GM23248 (cell line): ENCODE measurements around the gene CIDEC. TPM values are rescaled to one million over a fixed set of nuclear protein-coding genes. Genes with fewer than 3 reads are reported as not detected.
"Not testable (repeated sequence)": the region's sequence is repeated elsewhere in the genome, so short reads cannot be mapped to it uniquely, and the experiment has no call there.

Experiments
- DNase-seq: peaks from one replicate; pipeline ENCODE4 v3.0.0-alpha.2; 2015
- H2AFZ ChIP-seq: fragments of 200-600 bp; sonication (generic); 2 replicates; pipeline ENCODE4 v1.6.1; 2016; ENCODE audit warnings: antibody characterized with exemption
- H3F3A ChIP-seq: fragments of 200-600 bp; sonication (generic); 2 replicates; pipeline ENCODE4 v1.6.1; 2016; ENCODE audit warnings: mild to moderate bottlenecking, antibody characterized with exemption, mixed run types; ENCODE audit not compliant: insufficient read depth
- H3K27ac ChIP-seq: fragments of 200-600 bp; sonication (generic); 2 replicates; pipeline ENCODE4 v1.5.1; 2016; ENCODE audit warnings: mild to moderate bottlenecking
- H3K27me3 ChIP-seq: fragments of 200-600 bp; sonication (generic); replicated peaks from 2 replicates; pipeline ENCODE4 v1.6.1; 2016; ENCODE audit warnings: mild to moderate bottlenecking; ENCODE audit not compliant: insufficient read depth
- H3K36me3 ChIP-seq: fragments of 200-600 bp; sonication (generic); 2 replicates; pipeline ENCODE4 v1.6.1; 2016; ENCODE audit warnings: low read depth, mild to moderate bottlenecking
- H3K4me1 ChIP-seq: fragments of 200-600 bp; sonication (generic); 2 replicates; pipeline ENCODE4 v1.6.1; 2016; ENCODE audit warnings: mild to moderate bottlenecking; ENCODE audit not compliant: insufficient read depth
- H3K4me2 ChIP-seq: fragments of 200-600 bp; sonication (generic); one replicate; pipeline ENCODE4 v1.6.1; 2016; ENCODE audit warnings: mild to moderate bottlenecking; ENCODE audit not compliant: unreplicated experiment
- H3K4me3 ChIP-seq: fragments of 200-600 bp; sonication (generic); 2 replicates; pipeline ENCODE4 v1.5.1; 2016; ENCODE audit warnings: mild to moderate bottlenecking
- H3K79me2 ChIP-seq: fragments of 200-600 bp; sonication (generic); 2 replicates; pipeline ENCODE4 v1.6.1; 2016; ENCODE audit warnings: mild to moderate bottlenecking; ENCODE audit not compliant: insufficient read depth
- H3K9ac ChIP-seq: fragments of 200-600 bp; sonication (generic); 2 replicates; pipeline ENCODE4 v1.6.1; 2016; ENCODE audit warnings: mild to moderate bottlenecking
- H3K9me2 ChIP-seq: fragments of 200-600 bp; sonication (generic); 2 replicates; pipeline ENCODE4 v1.6.1; 2016; ENCODE audit warnings: mixed run types, mild to moderate bottlenecking, moderate library complexity; ENCODE audit not compliant: insufficient read depth
- H3K9me3 ChIP-seq: fragments of 200-600 bp; sonication (generic); one replicate; pipeline ENCODE4 v1.6.1; 2017; ENCODE audit warnings: low read depth
- H4K20me1 ChIP-seq: fragments of 200-600 bp; sonication (generic); 2 replicates; pipeline ENCODE4 v1.6.0; 2016; ENCODE audit not compliant: insufficient read depth
- EZH2 ChIP-seq: fragments of 200-600 bp; sonication (generic); IDR thresholded peaks from 2 replicates; pipeline ENCODE4 v1.6.1; 2018; ENCODE audit warnings: antibody characterized with exemption, mild to moderate bottlenecking; ENCODE audit not compliant: insufficient read depth, poor library complexity, severe bottlenecking
- EZH2phosphoT487 ChIP-seq: fragments of 200-600 bp; sonication (generic); IDR thresholded peaks from 2 replicates; pipeline ENCODE4 v1.6.1; 2018; ENCODE audit warnings: antibody characterized with exemption, moderate library complexity, mild to moderate bottlenecking, low read depth; ENCODE audit not compliant: insufficient read depth
- WGBS, 2 experiments: methylation state at CpG; one replicate each; pipeline ENCODE4 v1.1.6; 2015 to 2017; ENCODE audit warnings: low lambda C conversion rate in 2 of 2, low coverage in 1 of 2; ENCODE audit errors: missing lambda C conversion rate in 2 of 2; 5-methylcytosine and 5-hydroxymethylcytosine counted together
- in situ Hi-C: fragments of 300-500 bp; cut with MboI; formaldehyde crosslinking; loops from 2 replicates; pipeline ENCODE4 v1.15.0; 2020
- polyA plus RNA-seq: library from polyadenylated mRNA; unstranded; fragments of >200 nt; fragmentation: Nextera tagmentation; extraction: Ambion mirVana; gene quantifications from 2 replicates; pipeline ENCODE4 v1.2.1, GENCODE V29; 2016
- total RNA-seq: library from RNA; depleted of rRNA; stranded (reverse); fragments of >200 nt; shearing (Covaris generic); gene quantifications from 2 replicates; pipeline ENCODE4 v1.2.3, GENCODE V29; 2014

CIDEC gene
- total and polyA plus RNA-seq, 2 experiments from 2014 or later, result not detected

- peak overlapping the region; percentile 42; the same call in 1 of the 2 replicates for H3K9ac ChIP-seq
- no peak for TF ChIP-seq EZH2
- no peak for TF ChIP-seq EZH2phosphoT487
- H3K4me3 ChIP-seq, result peak overlapping the region; percentile 24; the same call in 1 of the 2 replicates
- H3K27me3 ChIP-seq, result no peaks in the 10 kb centered on the region
- in situ Hi-C loops, result no loop called here
- no peaks in the 10 kb centered on the region for H3K9me3 ChIP-seq
- 9 to 16% methylated on average over 4 of the region's 4 CpGs for WGBS, 2 experiments
- no peaks in the 10 kb centered on the region for H3K79me2 ChIP-seq
- peaks cover 12% of the 10 kb centered on the region for H3K4me1 ChIP-seq
- peak overlapping the region; percentile 50 for H3K27ac ChIP-seq
- H2AFZ ChIP-seq, result peak overlapping the region; percentile 84
- H3K36me3 ChIP-seq, result no peaks in the 10 kb centered on the region
- H3K4me2 ChIP-seq, result peak overlapping the region; percentile 62
- DNase-seq, result peak; percentile 85
- H4K20me1 ChIP-seq, result no peaks in the 10 kb centered on the region
- H3K9me2 ChIP-seq, result no peaks in the 10 kb centered on the region
- no peaks in the 10 kb centered on the region for H3F3A ChIP-seq
Measured at GRCh38 chr3:9903238-9903624, 23.2 kb upstream of the CIDEC start.

GRCh38 chr3:9902372-9903237 is 22.6 kb upstream of the CIDEC start, which contains the start of gene IL17RE:
TSS of gene IL17RE (plus strand) at chr3:9902848. CDS start at chr3:9902933, 85 bp downstream.
- in situ Hi-C loops, result no loop called here
- peak within 1 kb of the TSS; percentile 42; the same call in 1 of the 2 replicates for H3K9ac ChIP-seq
- TF ChIP-seq EZH2phosphoT487 (no peak), EZH2 (no peak)
- H3K9me2 ChIP-seq, result no peaks in the 10 kb centered on the region
- no peaks in the 10 kb centered on the region for H3K79me2 ChIP-seq
- peak within 1 kb of the TSS; percentile 50 for H3K27ac ChIP-seq
- H2AFZ ChIP-seq, result peak within 1 kb of the TSS; percentile 84
- no peaks in the 10 kb centered on the region for H3K36me3 ChIP-seq
- no peaks in the 10 kb centered on the region for H3F3A ChIP-seq
- H3K4me1 ChIP-seq, result peaks cover 12% of the 10 kb centered on the region
- H3K27me3 ChIP-seq, result no peaks in the 10 kb centered on the region
- DNase-seq, result no peak
- peak within 1 kb of the TSS; percentile 62 for H3K4me2 ChIP-seq
- H3K4me3 ChIP-seq, result peak within 1 kb of the TSS; percentile 24; the same call in 1 of the 2 replicates
- no peaks in the 10 kb centered on the region for H3K9me3 ChIP-seq
- H4K20me1 ChIP-seq, result no peaks in the 10 kb centered on the region
- 48 to 56% methylated on average over 12 to 13 of the region's 13 CpGs for WGBS, 2 experiments

DNA sequence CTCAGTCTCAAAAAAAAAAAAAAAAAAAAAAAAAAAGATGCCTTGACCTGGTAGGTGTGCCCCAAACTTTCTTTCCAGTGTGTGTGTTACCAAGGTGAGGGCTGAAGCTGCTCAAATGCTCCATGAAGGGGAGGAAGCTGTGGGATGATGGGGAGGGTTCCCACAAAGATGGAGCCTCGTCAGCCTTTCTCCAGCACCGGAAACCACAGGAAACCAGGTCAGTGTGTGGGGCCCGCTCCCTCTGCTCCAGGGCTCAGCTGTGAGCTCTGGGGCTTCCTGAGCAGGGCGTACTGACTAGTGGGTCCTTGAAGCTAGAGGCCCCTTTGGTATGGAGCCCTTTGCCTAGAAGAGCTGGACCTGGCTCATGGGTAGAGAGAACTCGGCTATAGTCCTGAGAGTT is 21.9 kb upstream of the CIDEC start:
- no peaks in the 10 kb centered on the region for H3K27me3 ChIP-seq
- H3K4me3 ChIP-seq, result no peak overlapping the region
- H3K36me3 ChIP-seq, result no peaks in the 10 kb centered on the region
- H3K27ac ChIP-seq, result no peak overlapping the region
- no peaks in the 10 kb centered on the region for H3K79me2 ChIP-seq
- in situ Hi-C loops, result no loop called here
- no peaks in the 10 kb centered on the region for H4K20me1 ChIP-seq
- H3F3A ChIP-seq, result no peaks in the 10 kb centered on the region
- H3K9me2 ChIP-seq, result no peaks in the 10 kb centered on the region
- no peak overlapping the region for H3K4me2 ChIP-seq
- DNase-seq, result no peak
- H2AFZ ChIP-seq, result peak overlapping the region; percentile 84; the same call in 1 of the 2 replicates
- no peaks in the 10 kb centered on the region for H3K9me3 ChIP-seq
- WGBS, 2 experiments, result 93% methylated on average over 5 of the region's 5 CpGs
- no peak for TF ChIP-seq EZH2phosphoT487
- no peak for TF ChIP-seq EZH2
- H3K9ac ChIP-seq, result no peak overlapping the region
- peaks cover 12% of the 10 kb centered on the region for H3K4me1 ChIP-seq

DNA sequence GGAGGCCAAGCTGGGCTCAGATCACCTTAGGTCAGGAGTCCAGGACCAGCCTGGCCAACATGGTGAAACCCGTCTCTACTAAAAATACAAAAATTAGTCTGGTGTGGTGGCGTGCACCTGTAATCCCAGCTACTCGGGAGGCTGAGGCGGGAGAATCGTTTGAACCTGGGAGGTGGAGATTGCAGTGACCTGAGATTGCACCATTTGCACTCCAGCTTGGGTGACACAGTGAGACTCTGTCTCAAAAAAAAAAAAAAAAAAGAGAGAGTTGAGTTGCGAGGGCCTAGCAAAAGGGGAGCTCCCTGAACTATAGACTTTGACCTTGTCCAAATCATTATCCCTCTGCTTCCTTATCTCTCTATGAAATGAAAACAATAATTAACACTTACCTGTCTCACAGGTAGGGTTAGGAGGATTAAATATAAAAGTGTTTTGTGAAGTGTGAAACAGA is 20.9 kb upstream of the CIDEC start:
- DNase-seq, H3K36me3 ChIP-seq, H3K9me3 ChIP-seq, H3K9ac ChIP-seq, H3K27ac ChIP-seq, H2AFZ ChIP-seq, in situ Hi-C loops, H3K9me2 ChIP-seq, H3K27me3 ChIP-seq, H3F3A ChIP-seq, H3K79me2 ChIP-seq, H4K20me1 ChIP-seq, H3K4me2 ChIP-seq, H3K4me3 ChIP-seq: not testable (repeated sequence)
- 85 to 94% methylated on average over 6 of the region's 6 CpGs for WGBS, 2 experiments
- peaks cover 12% of the 10 kb centered on the region for H3K4me1 ChIP-seq
